D341Med (cell line): ENCODE data around the gene ANKRD55.
"Not testable (repeated sequence)": the region's sequence is repeated elsewhere in the genome, so short reads cannot be mapped to it uniquely, and the experiment has no call there.

Experiments
- DNase-seq: peaks from one replicate; pipeline ENCODE4 v3.0.0; 2012; ENCODE audit warnings: low spot score

ANKRD55 gene

GRCh38 chr5:56168066-56168478 lies 65.1 kb downstream of the ANKRD55 start:
- DNase-seq, result no peak

DNA sequence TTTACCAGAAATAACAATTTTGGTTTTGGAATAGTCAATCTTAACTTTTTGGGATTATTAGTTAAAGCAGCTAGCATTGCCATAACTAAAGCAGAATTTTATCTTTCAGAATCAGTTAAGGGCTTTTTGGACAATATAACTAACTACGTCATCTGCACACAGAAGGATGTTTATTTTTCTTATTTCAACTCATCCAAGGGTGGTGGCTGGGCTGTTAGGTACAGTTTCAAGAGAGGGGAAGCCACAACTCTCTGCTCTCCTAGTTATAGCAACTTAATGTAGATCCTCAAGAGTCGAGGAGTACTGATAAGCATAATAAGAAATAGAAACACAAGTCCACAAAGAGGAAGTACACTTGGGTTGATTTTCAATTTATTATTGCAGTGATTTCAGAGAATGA lies 65.6 kb downstream of the ANKRD55 start:
- DNase-seq, result no peak

DNA sequence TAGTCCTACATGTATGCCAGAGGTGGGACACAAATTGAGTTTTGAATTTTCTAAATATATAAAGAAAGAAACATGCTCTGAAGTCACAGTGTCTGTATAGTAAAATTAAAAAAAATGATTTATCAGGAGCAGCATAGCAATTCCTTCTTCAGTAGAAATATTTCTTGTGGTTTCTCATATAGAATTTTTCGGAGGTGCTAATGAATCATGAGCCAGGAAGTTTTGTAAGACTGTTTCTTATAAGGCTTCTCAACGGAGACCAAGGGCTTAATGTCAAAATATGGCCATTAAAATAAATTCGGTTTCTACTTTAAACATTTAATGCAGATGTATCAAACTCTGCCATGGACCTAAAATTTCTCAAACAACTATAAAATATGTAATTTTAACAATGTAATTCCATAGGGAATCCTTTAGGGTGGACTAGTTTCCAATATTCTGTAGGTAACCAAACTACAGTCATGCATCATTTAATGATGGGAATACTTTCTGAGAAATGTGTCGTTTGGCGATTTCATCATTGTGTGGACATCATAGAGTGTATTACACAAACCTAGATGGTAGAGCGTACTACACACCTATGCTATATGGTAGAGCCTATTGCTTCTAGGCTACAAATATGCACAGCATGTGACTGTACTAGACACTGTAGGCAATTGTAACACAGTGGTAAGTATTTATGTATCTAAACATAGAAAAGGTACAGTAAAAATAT lies 66.3 kb downstream of the ANKRD55 start:
- no peak for DNase-seq

GRCh38 chr5:56164376-56164775 lies 68.8 kb downstream of the ANKRD55 start:
- no peak for DNase-seq

DNA sequence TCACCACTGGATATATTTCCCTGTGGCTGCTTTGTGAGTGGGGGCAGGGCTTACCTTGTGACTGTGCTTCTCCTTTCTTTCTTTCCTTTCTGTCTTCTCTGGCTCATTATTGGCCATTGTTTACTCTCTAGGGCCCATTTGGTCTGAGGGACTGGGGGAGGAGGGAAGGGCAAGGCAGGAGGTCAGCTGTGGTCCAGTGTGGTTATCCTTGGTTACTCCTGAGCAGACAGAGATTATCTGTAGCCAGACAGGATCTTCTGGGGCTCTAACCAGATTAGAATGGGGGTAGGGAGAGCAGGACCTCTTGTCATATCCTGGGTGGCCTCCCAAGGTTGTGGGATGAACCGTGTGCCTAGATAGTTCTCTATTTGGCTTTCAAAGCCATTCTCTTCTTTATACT lies 71.2 kb downstream of the ANKRD55 start:
- DNase-seq, result no peak

DNA sequence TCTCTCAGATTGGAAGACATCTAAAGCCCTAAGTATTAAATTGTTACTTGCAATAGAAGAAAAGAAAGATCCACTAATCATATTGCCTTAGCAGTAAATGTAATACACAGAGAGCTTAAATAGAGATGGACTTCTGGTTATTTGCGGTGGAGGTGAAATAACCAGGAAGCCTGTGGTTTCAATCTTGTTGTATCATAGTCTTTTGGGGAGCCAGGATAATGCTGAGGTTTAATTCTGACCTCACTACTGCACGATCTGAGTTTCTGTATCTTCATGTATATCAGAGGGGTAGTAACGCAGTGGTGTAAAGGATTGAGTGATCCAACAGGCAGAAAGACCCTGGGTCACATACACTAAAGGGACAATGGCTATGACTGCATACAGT lies 71.7 kb downstream of the ANKRD55 start:
- DNase-seq, result no peak

- DNase-seq, result no peak
Observed at GRCh38 chr5:56160723-56161438, 72.2 kb downstream of the ANKRD55 start.

GRCh38 chr5:56159521-56159947 lies 73.6 kb downstream of the ANKRD55 start:
- no peak for DNase-seq

DNA sequence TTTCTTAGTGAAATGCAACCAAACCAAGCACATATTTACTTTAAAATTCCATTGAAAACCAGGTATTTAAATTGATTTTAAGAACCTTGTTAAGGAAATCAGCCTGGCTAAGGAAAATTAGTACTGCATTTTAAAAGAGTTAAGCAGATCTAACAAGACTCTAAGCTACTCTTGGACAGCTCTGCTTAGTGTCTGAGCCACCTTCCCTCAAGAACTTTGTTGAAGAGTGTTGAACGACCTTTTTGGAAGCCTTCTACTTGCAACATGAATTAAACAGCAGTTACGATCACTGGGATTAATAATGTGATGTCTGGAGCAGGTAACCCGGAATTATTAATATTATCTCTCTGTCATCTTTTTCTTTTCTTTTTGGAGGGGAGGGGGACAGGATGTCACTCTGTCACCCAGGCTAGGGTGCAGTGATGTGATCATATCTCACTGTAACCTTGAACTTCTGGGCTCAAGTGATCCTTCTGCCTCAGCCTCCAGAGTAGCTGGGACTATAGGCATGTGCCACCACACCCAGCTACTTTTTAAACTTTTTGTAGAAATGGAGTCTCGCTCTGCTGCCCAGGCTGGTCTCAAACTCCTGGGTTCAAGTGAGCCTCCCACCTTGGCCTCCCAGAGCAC lies 74.7 kb downstream of the ANKRD55 start:
- no peak for DNase-seq

GRCh38 chr5:56157191-56157621 lies 75.9 kb downstream of the ANKRD55 start:
- DNase-seq, result not testable (repeated sequence)

DNA sequence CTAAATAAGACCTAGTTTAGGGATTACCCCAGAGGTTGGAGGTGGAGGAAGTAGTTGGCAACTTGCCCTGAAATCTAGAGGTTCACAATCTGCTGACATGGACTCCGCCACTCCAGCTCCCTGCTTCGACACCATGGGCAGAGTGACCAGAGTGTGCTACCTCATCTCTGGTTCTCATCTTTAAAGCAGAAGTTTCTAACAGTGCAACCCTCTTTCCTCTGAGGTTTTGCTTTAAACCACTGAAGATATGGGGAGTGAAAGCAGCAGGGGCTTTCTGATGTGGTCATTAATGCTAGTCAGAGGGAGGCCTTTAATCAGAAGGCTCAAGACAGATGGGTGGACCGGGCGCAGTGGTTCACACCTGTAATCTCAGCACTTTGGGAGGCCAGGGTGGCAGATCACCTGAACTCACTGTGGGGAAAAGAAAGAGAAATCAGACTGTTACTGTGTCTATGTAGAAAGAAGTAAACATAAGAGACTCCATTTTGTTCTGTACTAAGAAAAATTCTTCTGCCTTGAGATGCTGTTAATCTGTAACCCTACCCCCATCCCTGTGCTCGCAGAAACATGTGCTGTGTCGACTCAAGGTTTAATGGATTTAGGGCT lies 76.4 kb downstream of the ANKRD55 start:
- not testable (repeated sequence) for DNase-seq

- DNase-seq, result no peak
Observed at GRCh38 chr5:56155992-56156584, 77.0 kb downstream of the ANKRD55 start.

- DNase-seq, result no peak
Observed at GRCh38 chr5:56154732-56155484, 78.2 kb downstream of the ANKRD55 start.

- no peak for DNase-seq
Observed at GRCh38 chr5:56152437-56152836, 80.7 kb downstream of the ANKRD55 start.

DNA sequence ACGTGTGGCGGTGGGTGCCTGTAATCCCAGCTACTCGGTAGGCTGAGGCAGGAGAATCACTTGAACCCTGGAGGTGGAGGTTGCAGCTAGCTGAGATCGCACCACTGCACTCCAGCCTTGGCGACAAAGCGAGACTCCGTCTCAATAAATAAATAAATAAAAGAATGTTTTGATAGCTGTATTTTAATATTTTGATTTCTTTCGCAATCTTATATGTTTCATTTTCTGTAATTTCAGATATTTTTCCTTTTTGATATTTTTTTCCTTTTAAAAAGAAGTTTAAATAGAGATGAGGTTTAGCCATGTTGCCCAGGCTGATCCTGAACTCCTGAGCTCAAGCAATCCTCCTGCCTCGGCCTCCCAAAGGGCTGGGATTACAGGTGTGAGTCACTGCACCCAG lies 82.4 kb downstream of the ANKRD55 start:
- not testable (repeated sequence) for DNase-seq

- no peak for DNase-seq
Observed at GRCh38 chr5:56148453-56148971, 84.6 kb downstream of the ANKRD55 start.

DNA sequence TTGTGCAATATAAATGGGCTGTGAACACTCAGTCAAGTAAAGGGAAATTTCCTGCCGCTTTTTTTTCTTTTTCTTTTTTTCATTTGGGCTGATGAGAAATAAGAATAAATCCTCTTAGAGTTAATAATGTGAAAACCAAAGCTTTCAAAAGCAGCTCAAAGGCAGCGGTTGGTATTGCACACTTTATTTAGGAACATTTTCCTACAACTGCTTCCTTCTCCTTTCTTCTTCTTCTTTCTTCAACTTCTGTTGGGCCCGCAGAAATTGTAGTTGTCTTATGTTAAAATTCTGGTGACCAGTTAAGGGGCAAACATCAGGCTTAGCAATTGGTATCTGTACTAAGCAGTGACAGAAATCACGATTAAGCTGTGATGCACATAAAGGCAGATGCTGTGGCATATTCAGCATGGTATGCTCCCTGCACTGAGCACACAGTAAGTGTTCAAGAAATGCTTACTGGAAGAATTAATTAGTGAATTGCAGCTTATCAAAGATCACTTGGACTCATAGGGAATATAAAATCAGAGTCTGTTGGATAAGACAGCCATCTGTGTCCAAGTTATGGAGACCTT lies 85.4 kb downstream of the ANKRD55 start:
- DNase-seq, result no peak

DNA sequence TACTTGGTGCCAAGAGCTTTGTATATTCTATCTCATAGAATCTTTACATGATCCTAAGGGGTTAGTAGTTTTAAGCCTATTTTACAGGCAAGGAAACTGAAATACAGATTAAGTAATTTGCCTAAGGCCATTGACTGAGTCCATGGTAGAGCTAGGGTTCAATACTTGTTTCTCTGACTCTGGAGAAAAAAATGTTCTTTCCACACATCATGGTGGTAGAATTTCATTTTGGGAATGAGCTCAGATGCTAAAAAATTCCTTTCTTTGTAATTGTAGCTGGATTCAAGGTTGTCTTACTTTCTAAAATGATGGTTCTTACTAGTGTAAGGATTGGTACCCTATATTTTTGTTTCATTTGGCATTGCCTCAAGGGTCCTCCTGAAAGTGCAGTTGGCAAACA lies 86.0 kb downstream of the ANKRD55 start:
- DNase-seq, result no peak

- no peak for DNase-seq
Observed at GRCh38 chr5:56146674-56147073, 86.5 kb downstream of the ANKRD55 start.

GRCh38 chr5:56145511-56145910 lies 87.6 kb downstream of the ANKRD55 start:
- no peak for DNase-seq

GRCh38 chr5:56145106-56145505 lies 88.0 kb downstream of the ANKRD55 start:
- DNase-seq, result no peak
